Measurements from ENCODE around the gene COL16A1. TPM values are rescaled to one million over a fixed set of nuclear protein-coding genes. Genes with fewer than 3 reads are reported as not detected.

Gene COL16A1
- total RNA-seq, 4 donors from 2014 or later = 76.5 to 292 (median 177) TPM

- Histone ChIP-seq H3K4me3 (no peak overlapping the region), H3K36me3 (no peaks in the 10 kb centered on the region), H3K27ac (no peak overlapping the region), H3K9me3 (no peaks in the 10 kb centered on the region), H3K4me1 (peaks cover 2 to 6% of the 10 kb centered on the region in 2 donors), H3K27me3 (no peaks in the 10 kb centered on the region)
- no peak for DNase-seq
- TF ChIP-seq CTCF (IDR thresholded peaks at IDR 0.05) (no peak), POLR2A (IDR thresholded peaks at IDR 0.05) (no peak)
- intact Hi-C loops (cut with DNase I; ENCODE audit: low total_unique reads) = no loop called here
These were observed 8.9 kb downstream of the COL16A1 start for GRCh38 chr1:31694964-31695313.

- TF ChIP-seq CTCF (IDR thresholded peaks at IDR 0.05) (no peak), POLR2A (IDR thresholded peaks at IDR 0.05) (no peak)
- Histone ChIP-seq H3K36me3 (no peaks in the 10 kb centered on the region), H3K4me3 (no peak overlapping the region), H3K27ac (no peak overlapping the region), H3K4me1 (no peaks in the 10 kb centered on the region), H3K9me3 (no peaks in the 10 kb centered on the region), H3K27me3 (no peaks in the 10 kb centered on the region)
- intact Hi-C loops (cut with DNase I; ENCODE audit: low total_unique reads) = no loop called here
- no peak for DNase-seq
These were observed 9.5 kb downstream of the COL16A1 start for GRCh38 chr1:31694069-31694963.

- TF ChIP-seq CTCF (IDR thresholded peaks at IDR 0.05) (no peak), POLR2A (IDR thresholded peaks at IDR 0.05) (no peak)
- Histone ChIP-seq H3K27ac (no peak overlapping the region), H3K4me3 (no peak overlapping the region), H3K36me3 (no peaks in the 10 kb centered on the region), H3K4me1 (no peaks in the 10 kb centered on the region), H3K9me3 (no peaks in the 10 kb centered on the region), H3K27me3 (no peaks in the 10 kb centered on the region)
- DNase-seq = no peak
- intact Hi-C loops (cut with DNase I; ENCODE audit: low total_unique reads) = no loop called here
These were observed 10.6 kb downstream of the COL16A1 start for GRCh38 chr1:31693231-31693630.

GRCh38 chr1:31691951-31692350 lies 11.9 kb downstream of the COL16A1 start:
- Histone ChIP-seq H3K4me1 (no peaks in the 10 kb centered on the region), H3K9me3 (no peaks in the 10 kb centered on the region), H3K4me3 (no peak overlapping the region), H3K27ac (no peak overlapping the region), H3K27me3 (no peaks in the 10 kb centered on the region), H3K36me3 (no peaks in the 10 kb centered on the region)
- intact Hi-C loops (cut with DNase I; ENCODE audit: low total_unique reads) = no loop called here
- TF ChIP-seq POLR2A (IDR thresholded peaks at IDR 0.05) (no peak), CTCF (IDR thresholded peaks at IDR 0.05) (no peak)
- DNase-seq = no peak

DNA sequence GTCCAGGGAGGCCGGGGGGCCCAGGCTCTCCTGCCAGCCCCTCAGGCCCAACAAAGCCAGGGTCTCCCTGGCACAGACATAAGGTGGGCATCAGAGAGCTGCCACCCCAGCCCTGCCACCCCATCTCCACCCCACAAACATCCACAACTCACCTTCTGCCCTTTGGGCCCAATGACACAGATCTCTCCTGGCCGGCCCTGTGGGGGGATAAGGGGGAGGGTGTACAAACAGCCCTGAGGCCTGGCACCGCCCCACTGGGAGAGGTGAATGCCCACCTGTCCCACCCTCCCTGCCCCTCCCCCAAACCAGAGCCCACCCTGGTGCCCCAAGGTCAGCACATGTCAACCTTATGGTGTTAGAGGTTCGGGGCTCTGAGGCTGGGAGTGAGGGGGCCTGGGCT lies 12.4 kb downstream of the COL16A1 start:
- DNase-seq = no peak
- no peaks in the 10 kb centered on the region for H3K27me3 ChIP-seq
- H3K4me3 ChIP-seq = no peak overlapping the region
- H3K27ac ChIP-seq = no peak overlapping the region
- no peaks in the 10 kb centered on the region for H3K9me3 ChIP-seq
- no peaks in the 10 kb centered on the region for H3K36me3 ChIP-seq
- intact Hi-C loops (cut with DNase I; ENCODE audit: low total_unique reads) = no loop called here
- TF ChIP-seq POLR2A (IDR thresholded peaks at IDR 0.05) (no peak), CTCF (IDR thresholded peaks at IDR 0.05) (no peak)
- no peaks in the 10 kb centered on the region for H3K4me1 ChIP-seq

Data from uterus (tissue), 4 donors.